Osteocyte (in vitro differentiated cells): ENCODE data around the gene PEX10. TPM values are rescaled to one million over a fixed set of nuclear protein-coding genes. Genes with fewer than 3 reads are reported as not detected.

Experiments
- DNase-seq: peaks from one replicate; pipeline ENCODE4 v3.0.0; 2021; ENCODE audit warnings: mixed read lengths; ENCODE audit not compliant: unreplicated experiment; ENCODE audit errors: extremely low spot score
- H3K27ac Mint-ChIP-seq: one replicate; pipeline ENCODE4 v1.8.0; 2021; ENCODE audit warnings: mild to moderate bottlenecking, mixed read lengths; ENCODE audit not compliant: unreplicated experiment
- H3K27me3 Mint-ChIP-seq: one replicate; pipeline ENCODE4 v1.8.0; 2021; ENCODE audit warnings: mixed read lengths; ENCODE audit not compliant: unreplicated experiment
- H3K36me3 Mint-ChIP-seq: one replicate; pipeline ENCODE4 v1.8.0; 2021; ENCODE audit warnings: mixed read lengths; ENCODE audit not compliant: unreplicated experiment
- H3K4me1 Mint-ChIP-seq: one replicate; pipeline ENCODE4 v1.8.0; 2021; ENCODE audit warnings: mixed read lengths; ENCODE audit not compliant: unreplicated experiment
- H3K4me3 Mint-ChIP-seq: one replicate; pipeline ENCODE4 v1.8.0; 2021; ENCODE audit warnings: mild to moderate bottlenecking, moderate library complexity, mixed read lengths; ENCODE audit not compliant: unreplicated experiment
- H3K9me3 Mint-ChIP-seq: one replicate; pipeline ENCODE4 v1.8.0; 2021; ENCODE audit warnings: mixed read lengths; ENCODE audit not compliant: unreplicated experiment
- total RNA-seq: library from RNA; stranded (reverse); gene quantifications from 2 replicates; pipeline ENCODE4 v1.2.1, GENCODE V29; 2021
- TF ChIP-seq, protein P1 (sequence below): fragments of 200-600 bp; sonication (generic); IDR thresholded peaks from 2 replicates; pipeline ENCODE4 v1.5.0; 2021; ENCODE audit warnings: antibody characterized with exemption, mild to moderate bottlenecking, moderate library complexity

PEX10 gene
- total RNA-seq, 1 donor from 2014 or later = 25.6 TPM

DNA sequence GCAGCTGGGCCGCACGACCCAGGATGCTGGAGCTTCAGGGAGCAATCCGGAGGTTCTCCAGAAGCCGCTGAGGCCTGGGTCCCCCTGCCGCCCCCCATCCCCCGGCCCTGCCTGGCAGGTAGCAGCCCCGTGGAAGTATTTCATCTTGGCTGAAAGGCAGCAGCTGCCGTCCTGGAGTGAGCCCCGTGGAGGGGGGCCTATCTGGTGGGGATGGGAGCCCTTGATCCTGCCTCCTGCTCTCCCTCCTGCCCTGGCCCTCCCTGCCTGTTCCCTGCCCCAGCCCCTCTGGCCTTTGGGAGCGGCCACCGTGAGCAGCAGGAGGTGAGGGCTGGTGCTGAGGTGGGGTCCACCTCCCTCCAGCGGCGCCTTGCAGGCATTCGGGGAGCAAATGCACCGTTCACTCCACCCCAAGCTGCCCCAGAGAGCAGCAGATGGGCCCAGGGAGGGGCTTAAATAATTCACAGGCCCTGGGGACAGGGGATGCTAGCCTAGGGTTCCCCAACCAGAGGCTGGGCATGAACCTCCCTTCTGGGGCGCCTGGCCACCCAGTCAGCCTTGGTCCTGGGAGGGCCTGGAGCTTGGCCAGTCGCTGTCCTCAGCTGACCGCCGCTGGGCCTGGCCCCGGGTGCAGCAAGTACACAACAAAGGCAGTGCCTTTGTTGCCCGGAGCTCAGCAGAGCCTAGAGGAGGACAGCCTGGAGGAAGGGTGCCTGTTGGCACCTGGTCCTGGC, 40.0 kb upstream of the PEX10 start:
- Mint-ChIP-seq H3K36me3 (no peaks in the 10 kb centered on the region), H3K4me1 (peaks cover 51% of the 10 kb centered on the region), H3K4me3 (no peak overlapping the region), H3K27me3 (no peaks in the 10 kb centered on the region), H3K27ac (peak overlapping the region; percentile 76), H3K9me3 (no peaks in the 10 kb centered on the region)
- TF ChIP-seq, protein P1, sequence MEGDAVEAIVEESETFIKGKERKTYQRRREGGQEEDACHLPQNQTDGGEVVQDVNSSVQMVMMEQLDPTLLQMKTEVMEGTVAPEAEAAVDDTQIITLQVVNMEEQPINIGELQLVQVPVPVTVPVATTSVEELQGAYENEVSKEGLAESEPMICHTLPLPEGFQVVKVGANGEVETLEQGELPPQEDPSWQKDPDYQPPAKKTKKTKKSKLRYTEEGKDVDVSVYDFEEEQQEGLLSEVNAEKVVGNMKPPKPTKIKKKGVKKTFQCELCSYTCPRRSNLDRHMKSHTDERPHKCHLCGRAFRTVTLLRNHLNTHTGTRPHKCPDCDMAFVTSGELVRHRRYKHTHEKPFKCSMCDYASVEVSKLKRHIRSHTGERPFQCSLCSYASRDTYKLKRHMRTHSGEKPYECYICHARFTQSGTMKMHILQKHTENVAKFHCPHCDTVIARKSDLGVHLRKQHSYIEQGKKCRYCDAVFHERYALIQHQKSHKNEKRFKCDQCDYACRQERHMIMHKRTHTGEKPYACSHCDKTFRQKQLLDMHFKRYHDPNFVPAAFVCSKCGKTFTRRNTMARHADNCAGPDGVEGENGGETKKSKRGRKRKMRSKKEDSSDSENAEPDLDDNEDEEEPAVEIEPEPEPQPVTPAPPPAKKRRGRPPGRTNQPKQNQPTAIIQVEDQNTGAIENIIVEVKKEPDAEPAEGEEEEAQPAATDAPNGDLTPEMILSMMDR = no peak
- DNase-seq = no peak

DNA sequence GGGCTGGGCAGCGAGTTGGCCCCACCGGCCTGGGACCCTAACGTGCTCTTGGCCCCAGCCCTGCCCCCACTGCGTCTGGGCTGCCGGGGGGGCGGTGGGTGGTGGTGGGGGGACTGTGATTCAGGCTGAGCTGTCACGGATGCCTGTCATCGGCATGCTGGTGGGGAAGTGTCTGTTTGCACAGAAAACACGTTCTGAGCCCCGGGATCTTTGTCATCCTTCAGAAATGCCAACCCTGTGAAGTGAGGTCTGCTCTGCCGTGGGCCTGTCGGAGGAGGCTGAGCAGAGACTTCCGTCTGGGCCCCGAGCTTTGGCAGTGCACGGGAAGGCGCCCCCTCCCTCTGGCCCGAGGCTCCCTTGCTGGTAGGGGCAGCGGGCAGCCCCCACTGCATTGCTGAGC, 39.4 kb upstream of the PEX10 start:
- Mint-ChIP-seq H3K4me1 (peaks cover 57% of the 10 kb centered on the region), H3K4me3 (no peak overlapping the region), H3K27ac (peak overlapping the region; percentile 54), H3K27me3 (no peaks in the 10 kb centered on the region), H3K9me3 (no peaks in the 10 kb centered on the region), H3K36me3 (no peaks in the 10 kb centered on the region)
- TF ChIP-seq, protein P1 = no peak
- no peak for DNase-seq

DNA sequence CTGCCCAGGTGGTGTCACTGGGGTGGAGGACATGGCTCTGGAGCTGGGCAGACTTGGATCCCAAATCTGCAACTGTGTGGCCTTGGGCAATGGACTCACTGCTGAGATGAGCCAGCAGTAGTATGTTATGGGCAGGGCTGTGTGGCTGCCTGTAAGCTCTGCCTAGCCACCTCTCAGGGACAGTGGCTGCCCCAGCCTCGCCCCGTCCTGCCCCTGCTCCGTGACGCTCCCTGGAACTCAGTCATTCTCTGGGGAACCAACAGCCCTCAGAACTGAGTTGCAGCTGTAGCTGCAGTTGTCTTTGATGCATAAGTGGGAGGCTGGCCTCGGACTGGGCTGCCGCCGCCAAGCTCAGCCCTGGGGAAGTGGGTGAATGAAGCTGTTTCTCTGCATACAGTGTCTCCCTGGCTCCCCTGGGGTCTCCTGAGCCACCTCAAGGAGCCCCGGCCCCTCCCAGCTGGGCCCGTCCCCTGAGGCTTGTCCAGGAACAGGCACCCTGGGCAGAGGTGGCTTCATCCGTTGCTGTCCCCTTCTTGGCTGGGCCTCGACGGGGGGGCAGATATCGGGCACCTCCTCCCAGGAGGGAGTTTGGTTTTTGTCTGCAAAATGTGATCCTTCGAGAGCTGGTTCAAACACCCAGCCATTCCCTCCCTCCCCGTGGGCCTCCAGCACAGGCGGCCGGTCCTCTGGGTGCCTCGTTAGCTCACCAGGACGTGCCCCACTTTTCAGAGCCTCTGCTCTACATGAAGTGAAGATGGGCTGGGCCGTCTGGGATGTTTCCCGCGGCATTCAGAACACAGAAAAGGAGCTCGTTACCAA, 37.5 kb upstream of the PEX10 start:
- H3K36me3 Mint-ChIP-seq = no peaks in the 10 kb centered on the region
- no peak for DNase-seq
- no peaks in the 10 kb centered on the region for H3K9me3 Mint-ChIP-seq
- H3K27me3 Mint-ChIP-seq = no peaks in the 10 kb centered on the region
- TF ChIP-seq, protein P1 = no peak
- peaks cover 62% of the 10 kb centered on the region for H3K4me1 Mint-ChIP-seq
- H3K4me3 Mint-ChIP-seq = no peak overlapping the region
- peak overlapping the region; percentile 82 for H3K27ac Mint-ChIP-seq

DNA sequence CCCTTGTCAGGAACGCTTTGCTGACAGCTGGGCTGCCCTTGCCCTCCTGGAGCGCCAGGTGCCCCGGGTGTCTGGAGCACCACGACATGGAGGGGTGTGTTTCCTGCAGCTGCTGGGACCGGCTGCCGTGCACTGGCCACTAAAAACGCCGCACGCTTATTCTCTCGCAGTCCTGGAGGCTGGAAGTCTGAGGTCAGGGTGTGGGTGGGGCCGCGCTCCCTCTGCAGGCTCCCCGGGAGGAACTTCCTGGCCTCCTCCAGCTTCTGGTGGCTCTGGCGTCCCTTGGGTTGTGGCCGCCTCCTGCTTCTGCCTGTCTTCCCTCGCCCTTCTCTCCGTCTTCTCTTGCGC, 35.7 kb upstream of the PEX10 start:
- Mint-ChIP-seq H3K27ac (peak overlapping the region; percentile 82), H3K4me1 (peaks cover 60% of the 10 kb centered on the region), H3K36me3 (no peaks in the 10 kb centered on the region), H3K9me3 (no peaks in the 10 kb centered on the region), H3K4me3 (no peak overlapping the region), H3K27me3 (no peaks in the 10 kb centered on the region)
- TF ChIP-seq, protein P1 = no peak
- DNase-seq = no peak
